Gastroesophageal sphincter (tissue), 4 donors: ENCODE results near the gene MYPN. TPM values are rescaled to one million over a fixed set of nuclear protein-coding genes. Genes with fewer than 3 reads are reported as not detected.

Experiments
- ATAC-seq: fragments of 150-250 bp; one replicate; pipeline ENCODE4 v1.9.1; 2016; ENCODE audit warnings: mild to moderate bottlenecking, moderate library complexity
- H3K27ac ChIP-seq, 4 donors: fragments of 200-600 bp; sonication (generic) in 3 of 4; 1 replicate in 3 of 4; 2 replicates in 1 of 4; pipeline ENCODE4 v1.5.1; 2016 to 2019
- H3K27me3 ChIP-seq: fragments of 200-600 bp; sonication (generic); one replicate; pipeline ENCODE4 v1.5.1; 2019
- H3K36me3 ChIP-seq, 2 donors: fragments of 200-600 bp; sonication (generic); one replicate each; pipeline ENCODE4 v1.5.1; 2019; ENCODE audit warnings: control low read depth in 1 of 2
- H3K4me1 ChIP-seq, 3 donors: fragments of 200-600 bp; sonication (generic); 1 replicate in 2 of 3; 2 replicates in 1 of 3; pipeline ENCODE4 v1.5.1; 2016 to 2019; ENCODE audit warnings: control low read depth in 2 of 3
- H3K4me3 ChIP-seq, 2 donors: fragments of 200-600 bp; sonication (generic); one replicate each; pipeline ENCODE4 v1.5.1; 2019; ENCODE audit warnings: mild to moderate bottlenecking in 1 of 2, moderate library complexity in 1 of 2
- H3K9me3 ChIP-seq, 3 donors: fragments of 200-600 bp; sonication (generic); one replicate each; pipeline ENCODE4 v1.5.1; 2017 to 2019; ENCODE audit warnings: control low read depth in 2 of 3
- EP300 ChIP-seq: sonication (generic); formaldehyde crosslinking; IDR thresholded peaks from one replicate; pipeline ENCODE4 v1.6.1; 2017; ENCODE audit warnings: antibody characterized with exemption, mild to moderate bottlenecking
- POLR2A ChIP-seq, 2 donors: fragments of 450-650 bp; IDR thresholded peaks; one replicate each; pipeline ENCODE4 v1.6.1; 2017; ENCODE audit warnings: antibody characterized with exemption in 2 of 2, mild to moderate bottlenecking in 2 of 2, moderate library complexity in 1 of 2
- POLR2AphosphoS5 ChIP-seq: sonication (generic); formaldehyde crosslinking; IDR thresholded peaks from one replicate; pipeline ENCODE4 v1.6.1; 2017; ENCODE audit warnings: antibody characterized with exemption
- WGBS, 2 donors: methylation state at CpG; one replicate each; pipeline ENCODE4 v1.1.5; 2018; ENCODE audit warnings: low coverage in 1 of 2; 5-methylcytosine and 5-hydroxymethylcytosine counted together
- total RNA-seq, 4 donors: library from RNA; depleted of rRNA; stranded (reverse); fragments of >200 nt; gene quantifications; one replicate each; pipeline ENCODE4 v1.1.0, GENCODE V29; 2016
- TF ChIP-seq, protein P1 (sequence below), 4 experiments: fragments of 200-600 bp in 2 of 4; fragments of 450-650 bp in 2 of 4; sonication (generic) in 1 of 4; IDR thresholded peaks; one replicate each; pipeline ENCODE4 v1.5.1; 2017 to 2019; ENCODE audit warnings: antibody characterized with exemption in 4 of 4, mild to moderate bottlenecking in 2 of 4, moderate library complexity in 2 of 4

The MYPN gene
- total RNA-seq, 4 donors from 2014 or later = 0.79 to 1.9 TPM; not detected in 2

DNA sequence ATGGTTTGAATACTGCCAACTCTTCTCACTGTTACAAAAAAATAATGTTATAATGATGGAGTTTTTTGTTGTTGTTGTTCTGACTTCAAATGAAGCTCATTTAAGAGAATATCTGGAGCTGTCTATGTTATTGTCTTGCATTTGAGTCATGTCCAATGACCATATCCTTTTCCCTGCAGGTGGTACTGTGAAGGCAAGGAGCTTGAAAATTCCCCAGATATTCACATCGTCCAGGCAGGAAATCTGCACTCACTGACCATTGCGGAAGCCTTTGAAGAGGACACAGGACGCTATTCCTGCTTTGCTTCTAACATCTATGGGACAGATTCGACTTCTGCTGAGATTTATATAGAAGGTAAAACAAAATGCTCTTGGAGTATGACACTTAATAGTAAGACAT is 33.5 kb downstream of the MYPN start:
- H3K27ac ChIP-seq = no peak overlapping the region
- ATAC-seq = no peak
- WGBS, 2 donors = 40 to 93% methylated on average over 1 to 3 of the region's 4 CpGs
- no peaks in the 10 kb centered on the region for H3K4me1 ChIP-seq
- TF ChIP-seq POLR2A (IDR thresholded peaks at IDR 0.05) (no peak), EP300 (no peak), POLR2AphosphoS5 (no peak)
- TF ChIP-seq, protein P1, sequence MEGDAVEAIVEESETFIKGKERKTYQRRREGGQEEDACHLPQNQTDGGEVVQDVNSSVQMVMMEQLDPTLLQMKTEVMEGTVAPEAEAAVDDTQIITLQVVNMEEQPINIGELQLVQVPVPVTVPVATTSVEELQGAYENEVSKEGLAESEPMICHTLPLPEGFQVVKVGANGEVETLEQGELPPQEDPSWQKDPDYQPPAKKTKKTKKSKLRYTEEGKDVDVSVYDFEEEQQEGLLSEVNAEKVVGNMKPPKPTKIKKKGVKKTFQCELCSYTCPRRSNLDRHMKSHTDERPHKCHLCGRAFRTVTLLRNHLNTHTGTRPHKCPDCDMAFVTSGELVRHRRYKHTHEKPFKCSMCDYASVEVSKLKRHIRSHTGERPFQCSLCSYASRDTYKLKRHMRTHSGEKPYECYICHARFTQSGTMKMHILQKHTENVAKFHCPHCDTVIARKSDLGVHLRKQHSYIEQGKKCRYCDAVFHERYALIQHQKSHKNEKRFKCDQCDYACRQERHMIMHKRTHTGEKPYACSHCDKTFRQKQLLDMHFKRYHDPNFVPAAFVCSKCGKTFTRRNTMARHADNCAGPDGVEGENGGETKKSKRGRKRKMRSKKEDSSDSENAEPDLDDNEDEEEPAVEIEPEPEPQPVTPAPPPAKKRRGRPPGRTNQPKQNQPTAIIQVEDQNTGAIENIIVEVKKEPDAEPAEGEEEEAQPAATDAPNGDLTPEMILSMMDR (IDR thresholded peaks at IDR 0.05) = no peak
- H3K9me3 ChIP-seq = no peaks in the 10 kb centered on the region
- H3K27me3 ChIP-seq = no peaks in the 10 kb centered on the region
- H3K4me3 ChIP-seq = no peak overlapping the region
- no peaks in the 10 kb centered on the region for H3K36me3 ChIP-seq

DNA sequence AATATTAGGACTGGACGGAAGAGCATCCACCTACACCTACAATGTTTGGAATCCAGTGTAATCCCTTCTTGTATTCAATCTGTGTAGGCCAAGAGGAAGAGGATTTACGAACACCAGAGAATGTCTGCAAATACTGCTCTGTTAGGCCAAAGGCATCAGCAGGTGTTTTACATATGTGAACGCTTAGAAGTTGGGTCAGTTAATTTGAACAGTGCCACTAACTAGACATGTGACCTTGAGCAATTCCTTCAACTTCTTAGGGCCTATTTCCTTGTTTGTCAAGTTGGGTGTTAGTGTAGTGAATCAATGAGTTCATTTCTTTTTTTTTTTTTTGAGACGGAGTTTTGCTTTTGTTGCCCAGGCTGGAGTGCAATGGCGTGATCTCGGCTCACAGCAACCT is 35.4 kb downstream of the MYPN start:
- no peak overlapping the region for H3K27ac ChIP-seq
- 37 to 59% methylated on average over 3 to 4 of the region's 6 CpGs for WGBS, 2 donors
- no peak overlapping the region for H3K4me3 ChIP-seq
- no peaks in the 10 kb centered on the region for H3K27me3 ChIP-seq
- no peaks in the 10 kb centered on the region for H3K9me3 ChIP-seq
- H3K36me3 ChIP-seq = no peaks in the 10 kb centered on the region
- TF ChIP-seq POLR2A (IDR thresholded peaks at IDR 0.05) (no peak), EP300 (no peak), POLR2AphosphoS5 (no peak)
- TF ChIP-seq, protein P1 (IDR thresholded peaks at IDR 0.05) = no peak
- no peak for ATAC-seq
- no peaks in the 10 kb centered on the region for H3K4me1 ChIP-seq

DNA sequence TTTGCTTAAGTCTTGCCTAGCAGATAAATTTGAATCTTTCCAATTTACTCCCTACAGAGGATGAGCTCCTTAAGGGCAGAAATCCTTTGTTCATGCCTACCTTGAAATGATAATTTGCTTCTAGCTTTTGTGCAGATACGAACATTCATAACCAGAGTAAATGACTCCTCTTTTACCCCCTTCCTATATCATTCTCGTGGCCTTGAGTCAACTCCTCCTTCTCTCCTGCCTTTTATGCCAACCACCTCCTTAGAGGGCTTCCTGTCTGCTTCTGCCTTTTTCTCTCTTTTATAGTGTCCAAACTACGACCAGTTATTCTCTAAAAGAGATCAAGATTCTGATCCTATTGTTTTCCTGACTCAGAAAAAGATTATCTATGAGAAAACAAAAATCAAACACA is 36.4 kb downstream of the MYPN start:
- no peak for ATAC-seq
- Histone ChIP-seq H3K27me3 (no peaks in the 10 kb centered on the region), H3K36me3 (no peaks in the 10 kb centered on the region), H3K27ac (no peak overlapping the region), H3K4me3 (no peak overlapping the region), H3K4me1 (no peaks in the 10 kb centered on the region), H3K9me3 (no peaks in the 10 kb centered on the region)
- TF ChIP-seq EP300 (no peak), POLR2A (IDR thresholded peaks at IDR 0.05) (no peak)
- TF ChIP-seq, protein P1 (IDR thresholded peaks at IDR 0.05) = no peak
- WGBS, 2 donors = 61 to 72% methylated on average over 3 of the region's 3 CpGs

DNA sequence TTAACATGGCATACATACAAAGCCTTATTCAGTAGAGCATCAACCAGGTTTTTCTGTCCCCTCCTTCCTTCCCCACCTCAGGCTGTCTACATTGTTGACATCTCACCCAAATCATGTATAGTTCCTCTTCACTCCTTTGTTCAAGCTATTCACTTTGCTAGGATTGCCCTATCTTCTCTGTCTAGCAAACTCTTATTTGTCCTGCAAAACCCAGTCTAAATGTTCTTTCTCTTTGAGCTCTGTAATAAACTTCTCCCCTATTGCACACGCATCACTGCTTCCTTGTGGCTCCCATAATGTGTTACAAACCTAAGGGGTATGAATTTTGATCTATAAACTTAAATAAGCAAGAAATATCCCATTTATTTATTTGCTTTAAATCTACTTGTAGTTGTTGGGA is 36.8 kb downstream of the MYPN start:
- no peak overlapping the region for H3K27ac ChIP-seq
- no peaks in the 10 kb centered on the region for H3K4me1 ChIP-seq
- no peaks in the 10 kb centered on the region for H3K36me3 ChIP-seq
- no peaks in the 10 kb centered on the region for H3K27me3 ChIP-seq
- TF ChIP-seq POLR2AphosphoS5 (no peak), POLR2A (IDR thresholded peaks at IDR 0.05) (no peak), EP300 (no peak)
- TF ChIP-seq, protein P1 (IDR thresholded peaks at IDR 0.05) = no peak
- ATAC-seq = no peak
- H3K9me3 ChIP-seq = no peaks in the 10 kb centered on the region
- H3K4me3 ChIP-seq = no peak overlapping the region
- WGBS, 2 donors = 75 to 100% methylated on average over 1 of the region's 1 CpG

DNA sequence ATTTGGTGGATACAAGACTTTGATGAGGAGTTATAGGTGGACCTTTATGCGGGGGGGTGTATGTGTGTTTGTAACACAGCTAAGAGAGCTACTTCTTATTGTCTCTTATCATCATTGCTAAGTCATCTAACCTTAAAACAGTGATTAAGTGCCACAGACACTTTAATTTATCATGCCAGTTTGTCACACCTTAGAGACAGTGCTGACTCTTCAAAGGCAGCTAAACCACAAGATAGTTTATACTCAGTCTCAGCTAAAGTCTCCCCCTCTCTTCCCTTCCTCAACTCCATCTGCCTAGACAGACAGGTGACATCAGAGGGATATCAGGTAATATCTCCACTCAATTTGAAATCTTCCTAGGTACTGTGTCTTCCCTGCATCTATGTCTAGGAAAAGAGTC is 42.2 kb downstream of the MYPN start:
- H3K4me3 ChIP-seq = no peak overlapping the region
- no peak for ATAC-seq
- WGBS, 2 donors = 75 to 100% methylated on average over 1 of the region's 1 CpG
- no peak overlapping the region for H3K27ac ChIP-seq
- no peaks in the 10 kb centered on the region for H3K27me3 ChIP-seq
- TF ChIP-seq, protein P1 (IDR thresholded peaks at IDR 0.05) = no peak
- no peak for TF ChIP-seq POLR2A (IDR thresholded peaks at IDR 0.05)
- no peak for TF ChIP-seq POLR2AphosphoS5
- no peak for TF ChIP-seq EP300
- no peaks in the 10 kb centered on the region for H3K9me3 ChIP-seq
- H3K4me1 ChIP-seq = peaks cover 0 to 21% (median 5%) of the 10 kb centered on the region in 3 donors
- no peaks in the 10 kb centered on the region for H3K36me3 ChIP-seq
